Fibroblast of lung (primary cell): ENCODE results near the gene SLC5A4. TPM values are rescaled to one million over a fixed set of nuclear protein-coding genes. Genes with fewer than 3 reads are reported as not detected.

Experiments
- DNase-seq, 2 donors: peaks; one replicate each; pipeline versions ENCODE4 v3.0.0 to v3.0.0-alpha.2; 2010; ENCODE audit warnings: low read depth in 2 of 2
- H2AFZ ChIP-seq: 2 replicates; pipeline ENCODE4 v1.5.1; 2012; ENCODE audit warnings: low read length, control low read depth, inconsistent platforms
- H3K27ac ChIP-seq: 2 replicates; pipeline ENCODE4 v1.5.1; 2011; ENCODE audit warnings: low read length, control low read depth; ENCODE audit not compliant: insufficient read depth
- H3K27me3 ChIP-seq: 2 replicates; pipeline ENCODE4 v1.5.1; 2011; ENCODE audit warnings: mild to moderate bottlenecking, low read length; ENCODE audit not compliant: control insufficient read depth, insufficient read depth
- H3K36me3 ChIP-seq: 2 replicates; pipeline ENCODE4 v1.5.1; 2011; ENCODE audit warnings: low read length; ENCODE audit not compliant: control insufficient read depth, insufficient read depth
- H3K4me1 ChIP-seq: 2 replicates; pipeline ENCODE4 v1.5.1; 2011; ENCODE audit warnings: low read length; ENCODE audit not compliant: control insufficient read depth, insufficient read depth; ENCODE audit errors: extremely low read depth
- H3K4me2 ChIP-seq: 2 replicates; pipeline ENCODE4 v1.5.1; 2011; ENCODE audit warnings: low read length, control low read depth; ENCODE audit not compliant: insufficient read depth; ENCODE audit errors: extremely low read depth
- H3K4me3 ChIP-seq, 4 experiments: fragments of 200-600 bp in 1 of 4; sonication (generic) in 1 of 4; replicated peaks in 1 of 4; 2 replicates each; pipeline ENCODE4 v1.5.1; 2011 to 2016; ENCODE audit warnings: low read length in 4 of 4, low read depth in 3 of 4, mild to moderate bottlenecking in 3 of 4, control low read depth in 2 of 4, inconsistent platforms in 1 of 4, mixed read lengths in 1 of 4; ENCODE audit not compliant: insufficient read depth in 1 of 4; ENCODE audit errors: control extremely low read depth in 1 of 4
- H3K79me2 ChIP-seq: 2 replicates; pipeline ENCODE4 v1.5.1; 2012; ENCODE audit warnings: mild to moderate bottlenecking, low read length, inconsistent platforms; ENCODE audit not compliant: control insufficient read depth, insufficient read depth
- H3K9ac ChIP-seq: 2 replicates; pipeline ENCODE4 v1.5.1; 2011; ENCODE audit warnings: mild to moderate bottlenecking, low read length, control low read depth; ENCODE audit not compliant: insufficient read depth
- H3K9me3 ChIP-seq: 2 replicates; pipeline ENCODE4 v1.5.1; 2012; ENCODE audit warnings: low read depth, low read length; ENCODE audit not compliant: control insufficient read depth, insufficient read depth
- H4K20me1 ChIP-seq: 2 replicates; pipeline ENCODE4 v1.5.1; 2011; ENCODE audit warnings: low read length; ENCODE audit not compliant: control insufficient read depth, insufficient read depth; ENCODE audit errors: extremely low read depth
- EZH2 ChIP-seq: IDR thresholded peaks from 2 replicates; pipeline ENCODE4 v1.5.1; 2012; ENCODE audit warnings: low read length, control low read depth, mild to moderate bottlenecking; ENCODE audit errors: missing control alignments
- polyA plus RNA-seq, 2 donors: library from polyadenylated mRNA; depleted of rRNA in 1 of 2; stranded (reverse) in 1 of 2; unstranded in 1 of 2; fragments of >200 nt; gene quantifications; 2 replicates each; pipeline ENCODE4 v1.2.1, GENCODE V29; 2011 to 2012; ENCODE audit warnings: missing spikeins in 1 of 2
- total RNA-seq: library from RNA; depleted of rRNA; stranded (reverse); fragments of >200 nt; gene quantifications from 2 replicates; pipeline ENCODE4 v1.2.1, GENCODE V29; 2014
- TF ChIP-seq, protein P1 (sequence below), 2 donors: IDR thresholded peaks in 1 of 2; conservative IDR thresholded peaks in 1 of 2; 1 replicate in 1 of 2; 2 replicates in 1 of 2; pipeline ENCODE4 v1.5.1; 2011 to 2012; ENCODE audit warnings: low read length in 2 of 2, control low read depth in 1 of 2, inconsistent platforms in 1 of 2, low read depth in 1 of 2, mild to moderate bottlenecking in 1 of 2

The SLC5A4 gene
- total and polyA plus RNA-seq, 2 donors (not counting 1 experiment from before 2014, with no cell fraction given) = 0.06 TPM; not detected in 1

DNA sequence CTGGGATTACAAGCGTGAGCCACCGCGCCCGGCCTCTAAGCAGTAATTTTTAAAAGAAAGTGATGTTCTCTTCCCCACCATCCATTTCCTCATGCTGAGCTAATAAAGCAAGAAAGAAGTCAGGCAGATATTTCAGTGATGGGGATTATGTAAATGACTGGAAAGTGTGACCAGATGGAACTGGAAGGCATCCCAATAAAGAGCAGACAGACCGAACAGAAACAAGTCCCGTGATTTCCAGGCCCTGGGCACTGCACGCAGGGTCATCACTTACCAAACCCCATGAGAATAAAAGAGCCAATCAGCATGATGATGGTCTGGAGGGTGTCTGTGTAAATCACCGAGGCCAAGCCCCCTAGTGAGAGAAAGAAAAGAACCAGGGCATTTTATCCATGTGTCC, 18.2 kb downstream of the SLC5A4 start:
- H2AFZ ChIP-seq = no peak overlapping the region
- H3K4me1 ChIP-seq = no peaks in the 10 kb centered on the region
- no peak overlapping the region for H3K4me2 ChIP-seq
- no peaks in the 10 kb centered on the region for H3K79me2 ChIP-seq
- H3K36me3 ChIP-seq = no peaks in the 10 kb centered on the region
- H3K9me3 ChIP-seq = no peaks in the 10 kb centered on the region
- no peaks in the 10 kb centered on the region for H4K20me1 ChIP-seq
- H3K27ac ChIP-seq = no peak overlapping the region
- TF ChIP-seq, protein P1, sequence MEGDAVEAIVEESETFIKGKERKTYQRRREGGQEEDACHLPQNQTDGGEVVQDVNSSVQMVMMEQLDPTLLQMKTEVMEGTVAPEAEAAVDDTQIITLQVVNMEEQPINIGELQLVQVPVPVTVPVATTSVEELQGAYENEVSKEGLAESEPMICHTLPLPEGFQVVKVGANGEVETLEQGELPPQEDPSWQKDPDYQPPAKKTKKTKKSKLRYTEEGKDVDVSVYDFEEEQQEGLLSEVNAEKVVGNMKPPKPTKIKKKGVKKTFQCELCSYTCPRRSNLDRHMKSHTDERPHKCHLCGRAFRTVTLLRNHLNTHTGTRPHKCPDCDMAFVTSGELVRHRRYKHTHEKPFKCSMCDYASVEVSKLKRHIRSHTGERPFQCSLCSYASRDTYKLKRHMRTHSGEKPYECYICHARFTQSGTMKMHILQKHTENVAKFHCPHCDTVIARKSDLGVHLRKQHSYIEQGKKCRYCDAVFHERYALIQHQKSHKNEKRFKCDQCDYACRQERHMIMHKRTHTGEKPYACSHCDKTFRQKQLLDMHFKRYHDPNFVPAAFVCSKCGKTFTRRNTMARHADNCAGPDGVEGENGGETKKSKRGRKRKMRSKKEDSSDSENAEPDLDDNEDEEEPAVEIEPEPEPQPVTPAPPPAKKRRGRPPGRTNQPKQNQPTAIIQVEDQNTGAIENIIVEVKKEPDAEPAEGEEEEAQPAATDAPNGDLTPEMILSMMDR (conservative IDR thresholded peaks at IDR 0.05 in 1 of 2, IDR thresholded peaks at IDR 0.05 in 1 of 2; ENCODE audit: low read depth in 1 of 2, low read length in 2 of 2) = no peak
- TF ChIP-seq EZH2 = no peak
- H3K27me3 ChIP-seq = no peaks in the 10 kb centered on the region
- no peak overlapping the region for H3K9ac ChIP-seq
- H3K4me3 ChIP-seq = no peak overlapping the region
- DNase-seq = no peak

DNA sequence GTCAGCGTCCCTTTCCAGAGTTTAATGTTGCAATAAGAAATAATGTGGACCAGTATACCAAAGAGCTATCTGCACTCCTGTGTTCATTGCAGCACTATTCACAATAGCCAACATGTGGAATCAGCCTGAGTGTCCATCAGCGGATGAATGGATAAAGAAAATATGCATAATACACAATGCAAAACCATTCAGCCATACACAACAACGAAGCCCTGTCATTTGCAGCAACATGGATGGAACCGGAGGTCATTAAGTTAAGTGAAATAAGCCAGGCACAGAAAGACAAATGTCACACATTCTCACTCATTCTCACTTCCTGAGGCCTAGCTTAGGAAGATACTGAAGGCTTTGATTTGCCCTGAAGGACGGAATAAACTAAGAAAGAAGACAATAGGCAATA, 22.1 kb downstream of the SLC5A4 start:
- no peak overlapping the region for H3K4me3 ChIP-seq
- H4K20me1 ChIP-seq = no peaks in the 10 kb centered on the region
- H3K27ac ChIP-seq = no peak overlapping the region
- no peak for TF ChIP-seq EZH2
- TF ChIP-seq, protein P1 (conservative IDR thresholded peaks at IDR 0.05 in 1 of 2, IDR thresholded peaks at IDR 0.05 in 1 of 2; ENCODE audit: low read depth in 1 of 2, low read length in 2 of 2) = no peak
- H3K27me3 ChIP-seq = no peaks in the 10 kb centered on the region
- no peak overlapping the region for H2AFZ ChIP-seq
- H3K9ac ChIP-seq = no peak overlapping the region
- H3K4me2 ChIP-seq = no peak overlapping the region
- H3K4me1 ChIP-seq = no peaks in the 10 kb centered on the region
- no peaks in the 10 kb centered on the region for H3K9me3 ChIP-seq
- no peak for DNase-seq
- no peaks in the 10 kb centered on the region for H3K36me3 ChIP-seq
- H3K79me2 ChIP-seq = no peaks in the 10 kb centered on the region

DNA sequence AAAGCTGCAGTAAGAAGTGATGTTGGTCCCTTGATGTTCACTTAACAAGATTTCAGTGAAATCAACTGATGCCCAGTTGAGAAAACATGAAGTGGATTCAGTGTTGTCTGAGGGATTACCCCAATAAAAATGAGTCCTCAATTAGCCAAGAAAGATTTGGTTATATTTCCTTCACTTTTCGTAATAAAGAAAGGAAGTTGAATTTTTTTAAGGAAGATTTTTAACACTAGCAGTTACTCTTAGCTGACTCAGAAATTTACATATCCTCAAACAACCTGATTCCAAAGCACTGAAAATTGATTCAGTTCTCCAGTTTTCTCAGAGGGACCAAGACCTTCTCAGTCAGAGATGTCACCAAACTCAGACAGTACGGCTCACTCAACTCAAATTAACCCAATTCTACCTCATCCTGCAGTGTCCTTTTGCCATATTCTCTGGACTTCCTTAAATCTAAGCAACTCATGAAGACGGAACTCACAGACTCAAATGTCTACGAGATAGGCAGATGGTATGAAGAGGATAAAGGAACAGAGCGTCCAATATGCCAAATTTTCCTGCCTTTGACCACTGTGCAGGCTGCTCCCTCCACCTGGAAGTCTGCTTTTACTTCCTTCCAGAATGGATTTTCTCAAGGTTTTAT, 22.8 kb downstream of the SLC5A4 start:
- TF ChIP-seq, protein P1 (conservative IDR thresholded peaks at IDR 0.05 in 1 of 2, IDR thresholded peaks at IDR 0.05 in 1 of 2; ENCODE audit: low read depth in 1 of 2, low read length in 2 of 2) = no peak
- no peak for TF ChIP-seq EZH2
- no peak overlapping the region for H2AFZ ChIP-seq
- no peaks in the 10 kb centered on the region for H3K9me3 ChIP-seq
- DNase-seq = no peak
- no peaks in the 10 kb centered on the region for H3K4me1 ChIP-seq
- H3K36me3 ChIP-seq = no peaks in the 10 kb centered on the region
- no peak overlapping the region for H3K4me2 ChIP-seq
- no peaks in the 10 kb centered on the region for H3K79me2 ChIP-seq
- H3K27me3 ChIP-seq = no peaks in the 10 kb centered on the region
- H4K20me1 ChIP-seq = no peaks in the 10 kb centered on the region
- no peak overlapping the region for H3K27ac ChIP-seq
- no peak overlapping the region for H3K4me3 ChIP-seq
- no peak overlapping the region for H3K9ac ChIP-seq
